SIG-M5 treated with dmso at 0.1 percent for 504 hours (cell line): Measurements from ENCODE around the gene ATP5F1B.

Source experiments
- DNase-seq: peaks from one replicate; lab custom pipeline; 2025; ENCODE audit not compliant: unreplicated experiment; lab: John Stamatoyannopoulos, UW

Gene ATP5F1B

GRCh38 chr12:56645717-56646446, at the start of gene ATP5F1B:
Gene ATP5F1B, minus strand, starts transcription at chr12:56645984. Its CDS starts 21 bp downstream, at chr12:56645963.
- peak; percentile 100 for DNase-seq

- DNase-seq, result no peak
Observed at GRCh38 chr12:56694161-56694560, 48.4 kb upstream of the ATP5F1B start.

- DNase-seq, result no peak
Observed at GRCh38 chr12:56688846-56689109, 43.0 kb upstream of the ATP5F1B start.

GRCh38 chr12:56688129-56688845, 42.5 kb upstream of the ATP5F1B start, which contains the start of gene PTGES3:
Gene PTGES3, minus strand, starts transcription at chr12:56688284. Its CDS starts 285 bp downstream, at chr12:56687999.
- peak; percentile 99 for DNase-seq

- peak; percentile 72 for DNase-seq
Observed at GRCh38 chr12:56687223-56688128, 41.7 kb upstream of the ATP5F1B start.

- DNase-seq, result peak; percentile 65
Observed at GRCh38 chr12:56684745-56685359, 39.1 kb upstream of the ATP5F1B start.

GRCh38 chr12:56682323-56682722, 36.5 kb upstream of the ATP5F1B start:
- DNase-seq, result no peak

GRCh38 chr12:56679883-56680575, 34.2 kb upstream of the ATP5F1B start:
- DNase-seq, result no peak

- no peak for DNase-seq
Observed at GRCh38 chr12:56678852-56679251, 33.1 kb upstream of the ATP5F1B start.

- DNase-seq, result no peak
Observed at GRCh38 chr12:56677680-56678079, 31.9 kb upstream of the ATP5F1B start.

- DNase-seq, result no peak
Observed at GRCh38 chr12:56676851-56677580, 31.2 kb upstream of the ATP5F1B start.

- no peak for DNase-seq
Observed at GRCh38 chr12:56671608-56672007, 25.8 kb upstream of the ATP5F1B start.

- no peak for DNase-seq
Observed at GRCh38 chr12:56670836-56671235, 25.1 kb upstream of the ATP5F1B start.

GRCh38 chr12:56668197-56668457, 22.3 kb upstream of the ATP5F1B start:
- DNase-seq, result no peak

- DNase-seq, result no peak
Observed at GRCh38 chr12:56661979-56662638, 16.3 kb upstream of the ATP5F1B start.

- DNase-seq, result no peak
Observed at GRCh38 chr12:56661560-56661959, 15.8 kb upstream of the ATP5F1B start.

GRCh38 chr12:56658921-56659320, 13.1 kb upstream of the ATP5F1B start:
- peak; percentile 65 for DNase-seq

- no peak for DNase-seq
Observed at GRCh38 chr12:56657416-56658379, 11.9 kb upstream of the ATP5F1B start.
